ENCODE measurements around the gene MBD5. TPM values are rescaled to one million over a fixed set of nuclear protein-coding genes. Genes with fewer than 3 reads are reported as not detected.

MBD5 gene
- total RNA-seq, 1 donor from 2014 or later: 95.4 TPM

DNA sequence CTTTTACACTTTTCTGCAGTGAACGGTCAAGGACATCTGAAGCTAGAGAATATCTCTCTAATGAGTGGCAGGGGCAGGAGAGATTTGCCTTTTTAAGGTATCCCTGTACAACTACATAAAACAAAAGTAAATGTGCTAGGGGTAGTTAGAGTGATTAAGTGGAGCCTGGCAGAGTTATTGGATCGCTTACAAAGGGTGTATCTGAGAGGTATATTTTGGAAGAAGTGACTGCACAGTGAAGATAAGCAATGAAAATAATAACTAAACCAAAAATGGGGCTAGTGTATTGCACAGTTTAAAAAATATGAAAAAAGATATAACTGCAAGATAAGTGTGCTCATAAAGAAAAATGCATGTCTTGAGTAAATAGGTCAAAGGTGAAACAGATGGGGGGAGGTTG, 430.2 kb downstream of the MBD5 start:
- H3K9me3 Mint-ChIP-seq (ENCODE audit: unreplicated experiment): peaks cover 6% of the 10 kb centered on the region

DNA sequence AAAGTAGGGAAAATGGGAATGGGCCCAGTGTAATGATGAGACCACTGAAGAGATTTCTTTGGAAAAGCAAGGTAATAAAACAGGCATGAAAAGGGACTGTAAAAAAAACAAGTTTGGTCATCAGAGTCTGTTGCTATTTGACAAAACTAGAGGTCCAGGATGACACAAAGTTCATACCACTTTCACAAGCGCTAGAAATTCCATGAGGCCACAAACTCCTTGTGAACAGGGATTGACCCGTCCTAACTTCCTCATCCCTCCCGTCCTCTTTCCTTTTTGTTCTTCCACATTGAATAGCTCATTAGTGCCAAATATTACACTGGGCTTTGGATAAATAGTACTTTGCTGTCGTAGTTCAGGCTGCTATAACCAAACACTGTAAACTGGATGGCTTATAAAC, 434.9 kb downstream of the MBD5 start:
- peaks cover 1% of the 10 kb centered on the region for H3K27me3 Mint-ChIP-seq (ENCODE audit: unreplicated experiment)
- H3K4me3 Mint-ChIP-seq (ENCODE audit: unreplicated experiment): no peak overlapping the region
- peaks cover 5% of the 10 kb centered on the region for H3K9me3 Mint-ChIP-seq (ENCODE audit: unreplicated experiment)
- H3K36me3 Mint-ChIP-seq (ENCODE audit: unreplicated experiment): no peaks in the 10 kb centered on the region
- TF ChIP-seq, protein P1, sequence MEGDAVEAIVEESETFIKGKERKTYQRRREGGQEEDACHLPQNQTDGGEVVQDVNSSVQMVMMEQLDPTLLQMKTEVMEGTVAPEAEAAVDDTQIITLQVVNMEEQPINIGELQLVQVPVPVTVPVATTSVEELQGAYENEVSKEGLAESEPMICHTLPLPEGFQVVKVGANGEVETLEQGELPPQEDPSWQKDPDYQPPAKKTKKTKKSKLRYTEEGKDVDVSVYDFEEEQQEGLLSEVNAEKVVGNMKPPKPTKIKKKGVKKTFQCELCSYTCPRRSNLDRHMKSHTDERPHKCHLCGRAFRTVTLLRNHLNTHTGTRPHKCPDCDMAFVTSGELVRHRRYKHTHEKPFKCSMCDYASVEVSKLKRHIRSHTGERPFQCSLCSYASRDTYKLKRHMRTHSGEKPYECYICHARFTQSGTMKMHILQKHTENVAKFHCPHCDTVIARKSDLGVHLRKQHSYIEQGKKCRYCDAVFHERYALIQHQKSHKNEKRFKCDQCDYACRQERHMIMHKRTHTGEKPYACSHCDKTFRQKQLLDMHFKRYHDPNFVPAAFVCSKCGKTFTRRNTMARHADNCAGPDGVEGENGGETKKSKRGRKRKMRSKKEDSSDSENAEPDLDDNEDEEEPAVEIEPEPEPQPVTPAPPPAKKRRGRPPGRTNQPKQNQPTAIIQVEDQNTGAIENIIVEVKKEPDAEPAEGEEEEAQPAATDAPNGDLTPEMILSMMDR (IDR thresholded peaks at IDR 0.05; ENCODE audit: partially characterized antibody, unreplicated experiment): no peak
- DNase-seq: no peak
- H3K4me1 Mint-ChIP-seq (ENCODE audit: low read depth, unreplicated experiment): peaks cover 8% of the 10 kb centered on the region
- H3K27ac Mint-ChIP-seq (ENCODE audit: unreplicated experiment): no peak overlapping the region

More for the DNA sequence above, 430.2 kb downstream of the MBD5 start:
- no peak for DNase-seq
- H3K4me3 Mint-ChIP-seq (ENCODE audit: unreplicated experiment): no peak overlapping the region
- H3K27ac Mint-ChIP-seq (ENCODE audit: unreplicated experiment): no peak overlapping the region
- no peaks in the 10 kb centered on the region for H3K27me3 Mint-ChIP-seq (ENCODE audit: unreplicated experiment)
- peaks cover 10% of the 10 kb centered on the region for H3K4me1 Mint-ChIP-seq (ENCODE audit: low read depth, unreplicated experiment)
- H3K36me3 Mint-ChIP-seq (ENCODE audit: unreplicated experiment): no peaks in the 10 kb centered on the region
- TF ChIP-seq, protein P1 (IDR thresholded peaks at IDR 0.05; ENCODE audit: partially characterized antibody, unreplicated experiment): no peak

DNA sequence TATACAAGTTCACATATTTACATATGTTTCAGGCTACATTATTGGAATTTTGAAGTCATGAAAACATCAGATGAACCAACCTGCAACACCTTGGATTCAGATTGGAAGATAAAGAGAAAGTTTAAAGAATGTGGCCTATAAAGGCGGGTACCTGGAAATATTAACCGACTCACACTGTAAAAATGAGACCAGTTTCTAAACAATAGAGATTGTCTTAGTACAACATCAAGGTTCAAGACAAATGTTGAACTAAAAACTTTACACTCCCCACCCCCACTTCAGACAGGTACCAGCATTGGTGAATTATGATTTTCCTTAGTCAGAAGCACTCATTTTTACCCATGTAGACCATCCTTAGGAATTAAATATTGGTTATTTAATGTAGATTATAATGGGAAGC, 437.3 kb downstream of the MBD5 start:
- Mint-ChIP-seq H3K36me3 (ENCODE audit: unreplicated experiment) (no peaks in the 10 kb centered on the region), H3K4me3 (ENCODE audit: unreplicated experiment) (no peak overlapping the region), H3K27me3 (ENCODE audit: unreplicated experiment) (peaks cover 3% of the 10 kb centered on the region), H3K27ac (ENCODE audit: unreplicated experiment) (no peak overlapping the region), H3K9me3 (ENCODE audit: unreplicated experiment) (no peaks in the 10 kb centered on the region), H3K4me1 (ENCODE audit: low read depth, unreplicated experiment) (no peaks in the 10 kb centered on the region)
- TF ChIP-seq, protein P1 (IDR thresholded peaks at IDR 0.05; ENCODE audit: partially characterized antibody, unreplicated experiment): no peak
- DNase-seq: no peak

DNA sequence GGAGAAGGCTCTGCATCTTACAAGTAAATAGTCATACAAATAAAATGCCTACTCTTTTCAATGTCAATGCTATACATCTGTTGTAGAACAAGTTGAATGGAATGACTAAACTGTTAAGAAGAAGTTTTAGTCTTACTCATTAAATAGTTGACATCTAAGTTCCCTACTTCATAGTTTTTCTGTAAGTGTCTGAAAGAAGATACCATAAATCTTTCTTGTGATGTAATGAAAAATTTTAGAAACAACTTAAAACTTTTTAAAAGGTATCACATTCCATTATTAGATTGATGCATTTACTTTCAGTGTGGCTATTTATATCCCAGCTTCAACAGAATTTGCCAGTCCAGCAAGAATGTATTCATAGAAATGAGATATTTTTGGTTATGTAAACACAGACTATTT, 438.5 kb downstream of the MBD5 start:
- no peak for DNase-seq
- Mint-ChIP-seq H3K4me3 (ENCODE audit: unreplicated experiment) (no peak overlapping the region), H3K4me1 (ENCODE audit: low read depth, unreplicated experiment) (no peaks in the 10 kb centered on the region), H3K9me3 (ENCODE audit: unreplicated experiment) (no peaks in the 10 kb centered on the region), H3K27me3 (ENCODE audit: unreplicated experiment) (peaks cover 3% of the 10 kb centered on the region), H3K27ac (ENCODE audit: unreplicated experiment) (no peak overlapping the region), H3K36me3 (ENCODE audit: unreplicated experiment) (no peaks in the 10 kb centered on the region)
- TF ChIP-seq, protein P1 (IDR thresholded peaks at IDR 0.05; ENCODE audit: partially characterized antibody, unreplicated experiment): no peak

DNA sequence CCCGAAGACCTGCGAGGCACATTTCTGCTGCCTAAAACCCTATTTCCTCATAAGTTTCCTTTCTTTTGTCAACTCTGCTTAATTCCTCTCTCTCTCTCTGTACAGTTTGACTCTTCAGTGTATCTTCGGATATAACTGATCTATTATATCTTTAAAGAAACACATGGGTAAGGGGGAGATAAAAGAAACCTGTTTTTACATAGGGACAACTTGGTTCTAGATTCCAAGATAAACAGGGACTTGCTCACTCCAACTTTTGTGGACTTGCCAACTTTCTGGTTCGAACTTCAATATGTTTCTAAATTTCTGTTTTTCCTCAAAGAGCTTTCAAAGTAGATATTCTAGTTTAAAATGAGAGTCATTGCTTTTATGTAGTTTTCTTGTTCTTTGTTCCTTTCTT, 441.0 kb downstream of the MBD5 start:
- H3K27me3 Mint-ChIP-seq (ENCODE audit: unreplicated experiment): peaks cover 2% of the 10 kb centered on the region
- no peak for DNase-seq
- H3K9me3 Mint-ChIP-seq (ENCODE audit: unreplicated experiment): no peaks in the 10 kb centered on the region
- no peak overlapping the region for H3K4me3 Mint-ChIP-seq (ENCODE audit: unreplicated experiment)
- H3K4me1 Mint-ChIP-seq (ENCODE audit: low read depth, unreplicated experiment): no peaks in the 10 kb centered on the region
- no peak overlapping the region for H3K27ac Mint-ChIP-seq (ENCODE audit: unreplicated experiment)
- TF ChIP-seq, protein P1 (IDR thresholded peaks at IDR 0.05; ENCODE audit: partially characterized antibody, unreplicated experiment): no peak
- H3K36me3 Mint-ChIP-seq (ENCODE audit: unreplicated experiment): no peaks in the 10 kb centered on the region

All from glutamatergic neuron (in vitro differentiated cells).